NCI-H1105 (cell line): ENCODE results near the gene GYPC.
"Not testable (repeated sequence)": the region's sequence is repeated elsewhere in the genome, so short reads cannot be mapped to it uniquely, and the experiment has no call there.

ENCODE experiments used
- DNase-seq: peaks from one replicate; lab custom pipeline; 2025; lab: John Stamatoyannopoulos, UW

Gene GYPC

GRCh38 chr2:126699716-126700581 is 44.0 kb downstream of the GYPC start:
- DNase-seq, result no peak

GRCh38 chr2:126700677-126701076 is 44.7 kb downstream of the GYPC start:
- DNase-seq, result no peak

DNA sequence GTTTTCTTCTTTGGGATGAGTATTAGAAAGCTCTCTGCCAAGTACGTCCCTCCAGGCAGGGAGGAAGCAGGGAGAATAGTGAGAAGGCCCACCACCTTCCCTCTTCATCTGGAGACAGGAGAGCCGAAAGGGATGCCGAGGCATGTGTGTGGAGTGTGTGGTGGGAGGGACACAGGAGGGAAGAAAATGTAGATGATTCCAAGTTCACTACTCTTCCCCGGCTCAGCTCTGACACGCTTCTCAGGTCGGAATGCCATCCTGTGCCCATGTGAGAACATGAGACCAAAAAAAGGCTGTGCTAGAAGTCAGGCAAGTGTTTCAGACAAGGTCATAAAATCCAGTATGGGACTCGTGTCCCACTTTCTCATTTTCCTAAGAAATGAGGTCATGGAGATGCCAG is 47.4 kb downstream of the GYPC start:
- no peak for DNase-seq

- no peak for DNase-seq
Observed at GRCh38 chr2:126704434-126705160, 48.6 kb downstream of the GYPC start.

- DNase-seq, result no peak
Observed at GRCh38 chr2:126707191-126707590, 51.2 kb downstream of the GYPC start.

- DNase-seq, result no peak
Observed at GRCh38 chr2:126707941-126708340, 52.0 kb downstream of the GYPC start.

DNA sequence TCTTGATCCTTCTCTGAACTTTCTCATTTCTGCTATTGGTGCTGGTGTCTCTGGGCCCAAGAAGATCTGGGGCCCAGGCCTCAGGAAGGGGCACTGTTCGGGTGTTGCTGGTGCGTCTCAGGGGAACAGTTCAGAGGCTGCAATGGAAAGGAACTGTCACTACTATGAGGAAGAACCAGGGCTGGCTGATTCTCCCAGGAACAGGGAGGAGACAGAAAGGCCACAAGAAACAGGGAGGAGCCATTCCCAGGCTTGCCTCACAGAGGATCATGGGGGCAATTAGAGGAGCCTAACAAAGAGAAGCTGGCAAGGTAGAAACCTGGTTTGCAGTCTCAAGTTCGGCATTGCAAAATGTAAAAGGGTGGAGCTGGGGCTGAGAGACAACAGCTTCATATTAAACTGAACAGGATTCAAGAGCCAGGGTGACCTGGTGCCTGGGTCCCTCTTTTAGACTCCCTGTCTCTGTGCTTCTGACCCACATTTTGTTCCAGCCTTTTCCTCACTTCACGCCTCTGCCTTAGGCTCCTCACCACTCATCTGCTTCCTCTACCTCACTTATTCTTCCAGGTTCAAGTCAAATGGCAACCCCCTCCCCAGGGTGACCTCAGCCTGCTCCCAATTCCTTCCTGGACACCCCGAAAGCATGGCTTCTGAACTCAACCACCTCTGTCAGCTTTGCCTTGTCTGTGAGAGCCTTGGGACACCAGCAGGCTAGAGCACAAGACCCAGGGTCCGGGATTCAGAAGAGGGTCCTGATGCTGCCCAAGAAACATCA is 58.4 kb downstream of the GYPC start:
- no peak for DNase-seq

DNA sequence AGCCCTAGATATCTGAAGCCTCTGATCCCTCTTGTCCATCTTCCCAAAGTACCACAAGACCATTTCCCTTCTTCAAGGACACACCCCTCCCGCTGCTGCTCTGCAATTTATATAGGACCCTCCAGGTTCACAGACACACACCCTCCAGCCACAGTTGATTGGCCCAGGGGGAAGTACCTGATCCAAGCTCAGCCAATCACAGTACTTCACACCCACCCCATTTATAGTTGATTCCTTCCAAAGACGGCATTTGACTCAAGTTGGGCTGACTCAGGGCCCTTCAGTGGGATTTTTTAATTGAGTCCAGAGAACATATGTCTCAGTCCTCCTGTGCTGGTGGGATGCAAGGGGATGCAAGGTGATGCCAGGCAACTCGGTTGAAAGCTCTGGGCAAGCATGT is 59.2 kb downstream of the GYPC start:
- DNase-seq, result no peak

DNA sequence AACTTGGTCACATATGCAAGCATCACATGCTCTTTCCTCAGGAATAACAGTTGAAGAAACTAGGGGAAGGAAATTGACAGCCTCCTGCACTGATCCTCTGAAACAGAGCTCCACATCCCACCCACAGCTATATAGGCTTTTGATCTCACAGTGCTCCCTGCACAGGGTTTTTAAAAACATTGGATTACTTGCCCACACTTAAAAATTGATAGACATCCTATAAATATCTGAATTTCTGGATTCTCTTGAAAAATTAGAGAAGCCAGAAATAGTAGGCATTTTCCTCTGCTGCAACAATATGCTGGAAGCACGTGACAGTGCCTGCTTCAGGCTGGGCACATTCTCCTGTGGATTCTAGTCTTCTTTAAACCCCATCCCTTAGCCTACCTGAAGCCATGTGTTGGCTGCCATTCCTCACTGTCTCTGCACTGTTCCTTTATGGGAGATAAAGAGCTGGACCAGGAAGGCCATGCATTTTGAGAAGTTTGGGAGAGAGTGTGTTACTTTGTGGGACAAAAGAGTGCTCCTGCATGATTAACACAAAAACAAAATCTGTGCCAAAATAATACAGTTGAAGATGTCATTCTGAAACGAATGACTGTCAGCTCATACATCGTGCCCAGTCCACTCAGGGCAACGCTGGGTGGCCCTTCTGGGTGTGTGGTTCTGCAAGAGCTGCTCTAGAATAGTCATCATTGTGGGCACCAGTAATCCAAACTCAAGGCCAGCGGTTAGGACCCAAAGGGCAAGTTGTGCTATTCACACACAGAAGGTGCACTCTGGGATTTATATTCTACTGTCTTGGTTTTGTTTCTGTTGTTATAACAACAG is 59.8 kb downstream of the GYPC start:
- DNase-seq, result no peak

DNA sequence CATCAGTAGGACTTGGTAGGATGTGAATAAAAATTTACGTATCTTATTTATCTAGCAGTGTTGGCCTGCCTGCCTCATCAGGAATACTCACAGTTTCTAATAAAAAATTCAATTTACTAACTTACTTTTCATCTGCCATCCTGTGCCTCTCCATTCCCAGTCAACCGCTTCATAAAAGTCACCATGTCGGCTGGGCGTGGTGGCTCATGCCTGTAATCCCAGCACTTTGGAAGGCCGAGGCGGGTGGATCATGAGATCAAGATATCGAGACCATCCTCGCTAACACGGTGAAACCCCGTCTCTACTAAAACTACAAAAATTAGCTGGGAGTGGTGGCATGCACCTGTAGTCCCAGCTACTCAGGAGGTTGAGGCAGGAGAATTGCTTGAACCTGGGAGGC is 61.3 kb downstream of the GYPC start:
- DNase-seq, result not testable (repeated sequence)

DNA sequence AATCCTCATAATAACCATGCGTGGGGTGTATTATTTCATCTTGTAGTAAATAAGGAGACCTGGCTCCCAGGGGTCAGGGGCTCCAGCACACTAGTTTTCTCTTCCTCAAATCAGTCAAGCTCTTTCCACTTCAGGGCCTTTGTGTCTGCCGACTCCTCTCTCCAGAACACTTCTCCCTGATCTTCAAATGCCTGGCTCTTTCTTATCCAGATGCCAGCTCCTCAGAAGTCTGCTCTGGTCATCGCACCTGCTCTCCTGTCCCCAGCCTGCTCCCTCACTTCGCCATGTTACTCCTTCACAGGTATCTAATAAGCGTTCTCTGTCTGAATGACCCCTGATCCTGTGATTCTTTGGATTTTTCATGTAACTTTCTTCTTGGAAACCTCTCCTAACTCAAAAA is 62.0 kb downstream of the GYPC start:
- no peak for DNase-seq

- DNase-seq, result no peak
Observed at GRCh38 chr2:126719191-126719832, 63.4 kb downstream of the GYPC start.

DNA sequence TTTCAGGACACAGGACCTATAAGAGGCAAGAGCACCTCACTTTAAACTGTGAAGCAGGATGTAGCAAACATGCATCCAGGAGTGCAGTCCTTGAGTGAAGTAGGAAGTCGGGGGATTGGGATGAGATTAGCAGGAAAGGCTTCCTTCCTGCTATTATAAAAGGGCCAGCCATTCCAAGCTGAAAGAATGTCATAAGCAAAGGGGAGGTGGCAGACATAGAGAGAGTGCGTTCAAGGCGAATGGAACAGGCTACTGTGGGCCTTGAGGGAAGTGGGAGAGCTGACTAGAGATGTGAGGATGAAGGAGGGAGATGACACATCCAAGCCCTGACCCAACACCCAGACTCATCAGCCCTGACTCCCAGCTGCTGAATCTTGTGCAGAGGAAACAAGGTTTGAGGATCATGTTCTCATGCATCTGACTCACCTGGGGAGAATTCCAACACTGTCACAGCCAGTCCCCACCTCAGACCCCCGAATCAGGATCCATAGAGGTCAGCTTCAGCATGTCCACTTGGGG is 63.9 kb downstream of the GYPC start:
- DNase-seq, result no peak

- DNase-seq, result no peak
Observed at GRCh38 chr2:126720638-126721037, 64.7 kb downstream of the GYPC start.

DNA sequence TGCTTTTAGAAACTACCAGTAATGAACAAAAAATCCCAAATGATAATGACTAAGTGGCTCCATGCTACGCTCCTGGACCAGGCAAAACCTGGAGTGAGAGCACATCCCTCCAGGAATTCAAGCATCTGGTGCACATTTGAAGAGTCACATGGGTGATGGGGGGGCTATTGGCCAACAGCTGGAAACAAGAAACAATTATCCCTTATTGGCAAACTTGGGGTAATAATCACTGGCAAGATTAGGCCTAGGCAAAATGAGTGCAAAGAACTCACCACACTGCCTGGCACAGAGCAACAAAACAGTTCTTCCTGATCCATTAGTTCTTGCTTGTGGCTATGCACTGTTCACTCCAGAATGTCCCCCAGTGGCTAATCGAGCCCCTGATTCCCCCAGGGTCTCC is 66.1 kb downstream of the GYPC start:
- no peak for DNase-seq

DNA sequence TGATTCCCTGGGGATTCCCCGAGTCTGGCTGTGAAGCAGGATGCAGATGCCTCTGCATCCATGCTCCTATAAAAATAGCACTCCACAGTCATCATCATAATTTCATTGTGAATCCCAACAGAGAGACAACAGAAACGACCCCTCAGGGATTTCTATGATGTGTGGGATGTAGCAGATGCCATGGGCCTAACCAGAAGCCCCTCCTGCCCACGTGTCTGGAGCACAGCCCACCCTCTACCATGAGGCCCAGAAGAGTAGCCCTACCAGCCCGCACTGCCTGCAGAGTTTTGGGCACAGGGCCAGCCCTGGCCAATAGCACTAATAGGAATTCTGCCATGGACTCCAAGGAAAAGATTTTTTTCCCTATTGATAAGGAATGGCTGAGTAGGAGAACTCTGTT is 66.6 kb downstream of the GYPC start:
- DNase-seq, result no peak

- no peak for DNase-seq
Observed at GRCh38 chr2:126723281-126723815, 67.4 kb downstream of the GYPC start.

- DNase-seq, result no peak
Observed at GRCh38 chr2:126725580-126725979, 69.6 kb downstream of the GYPC start.

DNA sequence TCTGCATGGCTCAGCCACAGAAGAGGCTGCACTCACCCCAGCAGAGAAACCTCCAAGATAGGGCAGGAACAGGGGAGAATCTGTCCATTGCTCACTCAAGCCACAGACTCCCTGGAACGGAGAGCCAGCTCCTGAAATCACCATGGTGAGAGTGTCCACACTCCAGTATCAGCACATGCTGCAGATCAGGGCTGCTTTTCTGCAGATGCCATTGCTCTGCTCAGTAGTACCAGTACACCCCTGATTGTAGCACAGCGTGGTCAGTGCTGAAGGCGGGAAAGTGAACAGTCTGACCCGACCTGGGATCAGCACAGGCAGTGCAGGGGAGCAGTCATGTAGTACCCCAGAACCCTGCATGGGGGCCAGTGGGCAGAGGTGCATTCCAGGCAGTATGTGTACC is 73.9 kb downstream of the GYPC start:
- no peak for DNase-seq

DNA sequence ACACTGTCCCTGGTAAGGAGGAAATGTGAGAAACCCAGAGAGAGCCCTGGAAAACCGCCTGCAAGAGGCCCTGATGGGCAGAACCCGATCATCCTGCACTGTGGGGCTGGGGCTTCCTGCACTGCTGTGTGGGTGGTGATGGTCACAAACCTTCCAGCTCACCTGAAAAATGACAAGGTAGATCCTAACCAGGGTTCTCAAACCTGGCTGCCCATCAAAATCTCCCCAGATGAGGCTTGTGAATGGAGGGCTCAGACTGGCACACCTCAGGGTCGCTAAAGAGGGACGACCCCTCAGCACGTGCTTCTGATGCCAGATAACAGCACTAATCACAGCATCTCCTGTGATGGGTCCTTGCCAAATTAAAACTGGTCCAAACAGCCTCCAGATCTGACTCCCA is 74.7 kb downstream of the GYPC start:
- no peak for DNase-seq

- DNase-seq, result no peak
Observed at GRCh38 chr2:126731353-126731752, 75.4 kb downstream of the GYPC start.
